H9 (cell line): Measurements from ENCODE around the gene NIPAL1. TPM values are rescaled to one million over a fixed set of nuclear protein-coding genes. Genes with fewer than 3 reads are reported as not detected.

ENCODE experiments used
- DNase-seq: peaks from one replicate; pipeline ENCODE4 v3.0.0-alpha.2; 2017
- H2AFZ ChIP-seq: one replicate; pipeline ENCODE4 v1.6.1; 2013; ENCODE audit warnings: mild to moderate bottlenecking, low read length, control low read depth, moderate library complexity
- H2AK5ac ChIP-seq: 2 replicates; pipeline ENCODE4 v1.6.1; 2013; ENCODE audit warnings: low read length, control low read depth, mixed read lengths; ENCODE audit not compliant: insufficient read length
- H2BK120ac ChIP-seq: one replicate; pipeline ENCODE4 v1.6.1; 2013; ENCODE audit warnings: low read depth, mild to moderate bottlenecking, low read length, control low read depth, inconsistent platforms; ENCODE audit not compliant: poor library complexity, severe bottlenecking
- H2BK12ac ChIP-seq: 2 replicates; pipeline ENCODE4 v1.6.1; 2013; ENCODE audit warnings: low read length, control low read depth, mixed read lengths, low read depth; ENCODE audit not compliant: insufficient read length
- H2BK15ac ChIP-seq: 2 replicates; pipeline ENCODE4 v1.6.1; 2013; ENCODE audit warnings: low read depth, low read length, control low read depth
- H2BK20ac ChIP-seq: one replicate; pipeline ENCODE4 v1.6.1; 2013; ENCODE audit warnings: low read depth, mild to moderate bottlenecking, low read length, control low read depth, inconsistent platforms; ENCODE audit not compliant: poor library complexity, severe bottlenecking
- H2BK5ac ChIP-seq: 2 replicates; pipeline ENCODE4 v1.6.1; 2013; ENCODE audit warnings: low read length, control low read depth, mixed read lengths; ENCODE audit not compliant: insufficient read length
- H3K14ac ChIP-seq: 2 replicates; pipeline ENCODE4 v1.6.1; 2013; ENCODE audit warnings: low read length, control low read depth; ENCODE audit not compliant: insufficient read depth
- H3K18ac ChIP-seq: 2 replicates; pipeline ENCODE4 v1.6.1; 2013; ENCODE audit warnings: low read depth, mild to moderate bottlenecking, mixed read lengths, low read length, control low read depth; ENCODE audit not compliant: insufficient read length
- H3K23ac ChIP-seq: 2 replicates; pipeline ENCODE4 v1.6.1; 2013; ENCODE audit warnings: low read length, control low read depth, mixed read lengths, low read depth; ENCODE audit not compliant: insufficient read length
- H3K23me2 ChIP-seq: 2 replicates; pipeline ENCODE4 v1.6.1; 2013; ENCODE audit warnings: low read depth, mild to moderate bottlenecking, mixed read lengths, low read length, control low read depth; ENCODE audit not compliant: insufficient read length, poor library complexity, severe bottlenecking
- H3K27ac ChIP-seq: 2 replicates; pipeline ENCODE4 v1.5.1; 2013; ENCODE audit warnings: low read length, control low read depth, mixed read lengths, low read depth; ENCODE audit not compliant: insufficient read length
- H3K27me3 ChIP-seq: 2 replicates; pipeline ENCODE4 v1.6.1; 2013; ENCODE audit warnings: low read length, control low read depth, inconsistent platforms; ENCODE audit not compliant: insufficient read depth
- H3K4ac ChIP-seq: 2 replicates; pipeline ENCODE4 v1.6.1; 2013; ENCODE audit warnings: low read depth, mild to moderate bottlenecking, control low read depth, inconsistent platforms, low read length, moderate library complexity
- H3K4me1 ChIP-seq: 2 replicates; pipeline ENCODE4 v1.6.1; 2013; ENCODE audit warnings: low read length, control low read depth, inconsistent platforms; ENCODE audit not compliant: insufficient read depth
- H3K4me2 ChIP-seq: 2 replicates; pipeline ENCODE4 v1.6.1; 2013; ENCODE audit warnings: low read length, control low read depth, mixed read lengths; ENCODE audit not compliant: insufficient read length, insufficient read depth
- H3K56ac ChIP-seq: 2 replicates; pipeline ENCODE4 v1.6.1; 2013; ENCODE audit warnings: low read depth, mild to moderate bottlenecking, mixed read lengths, low read length, control low read depth; ENCODE audit not compliant: insufficient read length
- H3K79me1 ChIP-seq: 2 replicates; pipeline ENCODE4 v1.6.1; 2013; ENCODE audit warnings: low read depth, mild to moderate bottlenecking, moderate library complexity, low read length, control low read depth, inconsistent platforms; ENCODE audit not compliant: insufficient read depth, poor library complexity, severe bottlenecking
- H3K79me2 ChIP-seq: 2 replicates; pipeline ENCODE4 v1.6.1; 2013; ENCODE audit warnings: low read length, control low read depth, inconsistent platforms; ENCODE audit not compliant: insufficient read depth
- H3K9ac ChIP-seq: 2 replicates; pipeline ENCODE4 v1.6.1; 2013; ENCODE audit warnings: low read length, control low read depth, mixed read lengths; ENCODE audit not compliant: insufficient read length; ENCODE audit errors: extremely low read depth
- H3K9me3 ChIP-seq: one replicate; pipeline ENCODE4 v1.6.1; 2013; ENCODE audit warnings: low read depth, low read length, inconsistent platforms; ENCODE audit not compliant: control insufficient read depth
- H3T11ph ChIP-seq: one replicate; pipeline ENCODE4 v1.6.1; 2013; ENCODE audit warnings: mild to moderate bottlenecking, low read length, control low read depth, inconsistent platforms
- H4K20me1 ChIP-seq: one replicate; pipeline ENCODE4 v1.6.1; 2013; ENCODE audit not compliant: control insufficient read depth, insufficient read length, insufficient read depth
- H4K5ac ChIP-seq: 2 replicates; pipeline ENCODE4 v1.6.1; 2013; ENCODE audit warnings: low read depth, mild to moderate bottlenecking, mixed read lengths, low read length, control low read depth; ENCODE audit not compliant: insufficient read length
- H4K8ac ChIP-seq: replicated peaks from 2 replicates; pipeline ENCODE4 v1.6.1; 2013; ENCODE audit warnings: low read length, control low read depth, mixed read lengths, low read depth; ENCODE audit not compliant: insufficient read length
- H4K91ac ChIP-seq: 2 replicates; pipeline ENCODE4 v1.6.1; 2013; ENCODE audit warnings: low read depth, mild to moderate bottlenecking, moderate library complexity, mixed read lengths, low read length, control low read depth; ENCODE audit not compliant: insufficient read length
- H3K27ac Mint-ChIP-seq, 3 experiments: 2 replicates in 2 of 3; 3 replicates in 1 of 3; pipeline ENCODE4 v1.8.0; 2020 to 2021; ENCODE audit warnings: mixed read lengths in 3 of 3, mild to moderate bottlenecking in 1 of 3, moderate library complexity in 1 of 3
- H3K27me3 Mint-ChIP-seq: 2 replicates; pipeline ENCODE4 v1.8.0; 2021; ENCODE audit warnings: low read depth, mild to moderate bottlenecking, moderate library complexity, mixed read lengths
- H3K36me3 Mint-ChIP-seq, 3 experiments: 2 replicates in 2 of 3; 3 replicates in 1 of 3; pipeline ENCODE4 v1.8.0; 2020 to 2021; ENCODE audit warnings: low read depth in 3 of 3, mixed read lengths in 3 of 3; ENCODE audit not compliant: insufficient read depth in 1 of 3
- H3K4me1 Mint-ChIP-seq, 2 experiments: 2 replicates each; pipeline ENCODE4 v1.8.0; 2020; ENCODE audit warnings: mixed read lengths in 2 of 2
- H3K4me3 Mint-ChIP-seq, 2 experiments: 2 replicates in 1 of 2; 3 replicates in 1 of 2; pipeline ENCODE4 v1.8.0; 2020 to 2021; ENCODE audit warnings: mild to moderate bottlenecking in 2 of 2, mixed read lengths in 2 of 2, moderate library complexity in 1 of 2
- H3K9me3 Mint-ChIP-seq, 2 experiments: 2 replicates in 1 of 2; 3 replicates in 1 of 2; pipeline ENCODE4 v1.8.0; 2020; ENCODE audit warnings: mild to moderate bottlenecking in 2 of 2, mixed read lengths in 2 of 2, moderate library complexity in 1 of 2
- WGBS: extraction: QIAGEN DNeasy Blood & Tissue Kit; methylation state at CpG from one replicate; pipeline ENCODE4 v1.1.7; 2013; ENCODE audit warnings: missing lambda C conversion rate, low lambda C conversion rate, mixed read lengths; ENCODE audit not compliant: insufficient read length; ENCODE audit errors: extremely low coverage; 5-methylcytosine and 5-hydroxymethylcytosine counted together
- total RNA-seq: library from RNA; stranded (reverse); gene quantifications from 2 replicates; pipeline ENCODE4 v1.2.1, GENCODE V29; 2021
- TF ChIP-seq, protein P1 (sequence below): fragments of 200-600 bp; sonication (generic); conservative IDR thresholded peaks from 3 replicates; pipeline ENCODE4 v1.8.0; 2021; ENCODE audit warnings: antibody characterized with exemption, mild to moderate bottlenecking

Gene NIPAL1
- total RNA-seq, 1 experiment from 2014 or later, result 16.9 TPM

DNA sequence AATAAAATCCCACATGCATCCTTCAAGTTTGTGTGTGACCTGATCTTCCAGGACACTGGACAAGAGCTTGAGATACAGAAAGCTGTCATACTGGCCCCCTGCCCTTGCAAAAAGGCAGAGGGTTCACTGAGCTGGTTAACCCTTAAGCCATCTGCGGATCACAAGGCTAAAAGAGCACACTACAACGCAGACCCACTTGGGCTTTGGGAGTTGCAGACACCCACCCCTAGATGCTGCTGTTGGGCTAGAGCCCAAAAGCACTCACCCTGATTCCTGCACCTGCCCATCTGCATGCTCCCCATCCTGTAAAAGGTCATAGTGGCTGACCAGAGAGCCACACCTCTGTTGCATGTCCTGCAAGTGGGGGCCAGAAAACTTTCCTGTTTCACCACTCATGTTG, 66.4 kb downstream of the NIPAL1 start:
- H3K14ac ChIP-seq, result no peak overlapping the region
- Mint-ChIP-seq H3K36me3 (no peaks in the 10 kb centered on the region), H3K27me3 (no peaks in the 10 kb centered on the region), H3K9me3 (peaks cover 0 to 4% of the 10 kb centered on the region in 2 experiments; a peak in 1 of 5 replicates), H3K27ac (no peak overlapping the region; a peak in 1 of 7 replicates), H3K4me1 (no peaks in the 10 kb centered on the region; a peak in 2 of 4 replicates), H3K4me3 (no peak overlapping the region)
- H3K27ac ChIP-seq, result no peak overlapping the region
- no peak overlapping the region for H3K9ac ChIP-seq
- H3T11ph ChIP-seq, result no peak overlapping the region
- no peak overlapping the region for H2AK5ac ChIP-seq
- H3K79me2 ChIP-seq, result no peaks in the 10 kb centered on the region
- no peak overlapping the region for H2BK20ac ChIP-seq
- no peaks in the 10 kb centered on the region for H3K79me1 ChIP-seq
- H3K4ac ChIP-seq, result no peak overlapping the region
- H3K56ac ChIP-seq, result no peak overlapping the region
- H3K23ac ChIP-seq, result no peak overlapping the region
- no peak overlapping the region for H2BK120ac ChIP-seq
- H3K23me2 ChIP-seq, result no peaks in the 10 kb centered on the region
- TF ChIP-seq, protein P1, sequence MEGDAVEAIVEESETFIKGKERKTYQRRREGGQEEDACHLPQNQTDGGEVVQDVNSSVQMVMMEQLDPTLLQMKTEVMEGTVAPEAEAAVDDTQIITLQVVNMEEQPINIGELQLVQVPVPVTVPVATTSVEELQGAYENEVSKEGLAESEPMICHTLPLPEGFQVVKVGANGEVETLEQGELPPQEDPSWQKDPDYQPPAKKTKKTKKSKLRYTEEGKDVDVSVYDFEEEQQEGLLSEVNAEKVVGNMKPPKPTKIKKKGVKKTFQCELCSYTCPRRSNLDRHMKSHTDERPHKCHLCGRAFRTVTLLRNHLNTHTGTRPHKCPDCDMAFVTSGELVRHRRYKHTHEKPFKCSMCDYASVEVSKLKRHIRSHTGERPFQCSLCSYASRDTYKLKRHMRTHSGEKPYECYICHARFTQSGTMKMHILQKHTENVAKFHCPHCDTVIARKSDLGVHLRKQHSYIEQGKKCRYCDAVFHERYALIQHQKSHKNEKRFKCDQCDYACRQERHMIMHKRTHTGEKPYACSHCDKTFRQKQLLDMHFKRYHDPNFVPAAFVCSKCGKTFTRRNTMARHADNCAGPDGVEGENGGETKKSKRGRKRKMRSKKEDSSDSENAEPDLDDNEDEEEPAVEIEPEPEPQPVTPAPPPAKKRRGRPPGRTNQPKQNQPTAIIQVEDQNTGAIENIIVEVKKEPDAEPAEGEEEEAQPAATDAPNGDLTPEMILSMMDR, result peak; percentile 36; the same call in 2 of the 3 replicates
- H2BK12ac ChIP-seq, result no peak overlapping the region
- no peak overlapping the region for H4K91ac ChIP-seq
- H2BK15ac ChIP-seq, result no peak overlapping the region
- H2BK5ac ChIP-seq, result no peak overlapping the region
- no peaks in the 10 kb centered on the region for H3K4me1 ChIP-seq
- no peaks in the 10 kb centered on the region for H3K27me3 ChIP-seq
- H4K8ac ChIP-seq, result no peak overlapping the region
- no CpG with 5 or more reads among the region's 2 CpGs for WGBS
- no peak overlapping the region for H4K5ac ChIP-seq
- H2AFZ ChIP-seq, result no peak overlapping the region
- H4K20me1 ChIP-seq, result no peaks in the 10 kb centered on the region
- no peak for DNase-seq
- no peak overlapping the region for H3K18ac ChIP-seq
- H3K9me3 ChIP-seq, result no peaks in the 10 kb centered on the region
- no peak overlapping the region for H3K4me2 ChIP-seq
